Measurements from ENCODE around the gene EMC9.

The EMC9 gene

GRCh38 chr14:24159777-24160498 is 18.5 kb upstream of the EMC9 start:
- H3K4me2 ChIP-seq, result peak overlapping the region in 7 of 11 experiments; percentile 74 to 100 (median 98); a peak in 10 of 22 replicates
- H3K27ac ChIP-seq, result peak overlapping the region in 9 of 11 experiments; percentile 48 to 97 (median 91); a peak in 13 of 22 replicates

DNA sequence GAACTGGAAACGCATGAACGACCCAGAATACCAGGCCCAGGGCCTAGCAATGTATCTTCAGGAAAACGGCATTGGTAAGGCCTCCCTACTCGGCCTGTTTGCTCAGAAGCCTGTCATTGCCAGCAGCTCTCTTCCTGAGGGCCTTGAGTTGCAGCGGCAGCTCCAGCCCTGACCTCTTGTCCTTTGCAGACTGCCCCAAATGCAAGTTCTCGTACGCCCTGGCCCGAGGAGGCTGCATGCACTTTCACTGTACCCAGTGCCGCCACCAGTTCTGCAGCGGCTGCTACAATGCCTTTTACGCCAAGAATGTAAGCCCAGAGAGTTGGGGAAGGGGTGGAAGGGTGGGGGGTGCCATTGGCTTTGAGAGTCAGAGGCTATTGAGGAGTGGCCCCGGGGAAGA is 15.9 kb upstream of the EMC9 start:
- Histone ChIP-seq H3K4me1 (peaks cover 19 to 42% (median 30%) of the 10 kb centered on the region in 10 experiments), H3K4me2 (no peak overlapping the region), H4K20me1 (peaks cover 0 to 17% (median 11%) of the 10 kb centered on the region in 11 experiments; a peak in 12 of 22 replicates), H3K27ac (no peak overlapping the region), H3K36me3 (peaks cover 74 to 89% (median 83%) of the 10 kb centered on the region in 11 experiments), H3K4me3 (no peak overlapping the region), H3K9me3 (replicated peaks in 1 of 11) (no peaks in the 10 kb centered on the region), H3K9ac (0 out of 22 replicates have a peak overlapping the region, but pooled peaks of 2 of the 11 experiments have one; percentile 28 to 32), H3K27me3 (no peaks in the 10 kb centered on the region)
- no peak for TF ChIP-seq Cebpa-rat (IDR thresholded peaks at IDR 0.05)

More at GRCh38 chr14:24159777-24160498, 18.5 kb upstream of the EMC9 start:
- Histone ChIP-seq H4K20me1 (peaks cover 0 to 40% (median 12%) of the 10 kb centered on the region in 11 experiments; a peak in 16 of 22 replicates), H3K9ac (peak overlapping the region in 5 of 11 experiments; percentile 76 to 94 (median 92); a peak in 6 of 22 replicates), H3K9me3 (replicated peaks in 1 of 11) (no peaks in the 10 kb centered on the region), H3K27me3 (no peaks in the 10 kb centered on the region), H3K36me3 (peaks cover 73 to 91% (median 85%) of the 10 kb centered on the region in 11 experiments), H3K4me3 (no peak overlapping the region), H3K4me1 (peaks cover 25 to 55% (median 39%) of the 10 kb centered on the region in 10 experiments)
- TF ChIP-seq Cebpa-rat (IDR thresholded peaks at IDR 0.05), result no peak

GRCh38 chr14:24156840-24157239 is 15.4 kb upstream of the EMC9 start:
- H3K27me3 ChIP-seq, result no peaks in the 10 kb centered on the region
- no peak overlapping the region for H3K4me3 ChIP-seq
- H4K20me1 ChIP-seq, result peaks cover 0 to 22% (median 12%) of the 10 kb centered on the region in 11 experiments; a peak in 13 of 22 replicates
- H3K9ac ChIP-seq, result peak overlapping the region in 2 of 11 experiments; percentile 28 to 32; a peak in 1 of 22 replicates
- TF ChIP-seq Cebpa-rat (IDR thresholded peaks at IDR 0.05), result no peak
- H3K4me1 ChIP-seq, result peaks cover 14 to 37% (median 25%) of the 10 kb centered on the region in 10 experiments
- no peaks in the 10 kb centered on the region for H3K9me3 ChIP-seq (replicated peaks in 1 of 11)
- peaks cover 78 to 90% (median 86%) of the 10 kb centered on the region in 11 experiments for H3K36me3 ChIP-seq
- no peak overlapping the region for H3K4me2 ChIP-seq
- H3K27ac ChIP-seq, result no peak overlapping the region

GRCh38 chr14:24155100-24155499 is 13.7 kb upstream of the EMC9 start:
- peak overlapping the region in 3 of 11 experiments; percentile 4 to 11 (median 8); a peak in 1 of 22 replicates for H3K4me2 ChIP-seq
- no peaks in the 10 kb centered on the region for H3K27me3 ChIP-seq
- peak overlapping the region in 1 of 11 experiments; percentile 15; a peak in 1 of 22 replicates for H3K27ac ChIP-seq
- TF ChIP-seq Cebpa-rat (IDR thresholded peaks at IDR 0.05), result no peak
- H3K36me3 ChIP-seq, result peaks cover 89 to 100% (median 96%) of the 10 kb centered on the region in 11 experiments
- H3K9ac ChIP-seq, result peak overlapping the region in 6 of 11 experiments; percentile 5 to 44 (median 24); a peak in 4 of 22 replicates
- H3K4me3 ChIP-seq, result no peak overlapping the region
- peaks cover 0 to 39% (median 22%) of the 10 kb centered on the region in 11 experiments; a peak in 14 of 22 replicates for H4K20me1 ChIP-seq
- no peaks in the 10 kb centered on the region for H3K9me3 ChIP-seq (replicated peaks in 1 of 11)
- H3K4me1 ChIP-seq, result peaks cover 0 to 28% (median 13%) of the 10 kb centered on the region in 10 experiments; a peak in 15 of 20 replicates

GRCh38 chr14:24151404-24152080 is 10.2 kb upstream of the EMC9 start:
- Histone ChIP-seq H4K20me1 (peaks cover 4 to 52% (median 41%) of the 10 kb centered on the region in 11 experiments; a peak in 18 of 22 replicates), H3K4me2 (no peak overlapping the region), H3K4me1 (peaks cover 14 to 48% (median 30%) of the 10 kb centered on the region in 10 experiments), H3K27ac (no peak overlapping the region), H3K4me3 (no peak overlapping the region), H3K9ac (peak overlapping the region in 2 of 11 experiments; percentile 1 to 10; a peak in 1 of 22 replicates), H3K36me3 (peaks cover 72 to 84% (median 79%) of the 10 kb centered on the region in 11 experiments), H3K9me3 (replicated peaks in 1 of 11) (no peaks in the 10 kb centered on the region), H3K27me3 (no peaks in the 10 kb centered on the region)
- TF ChIP-seq Cebpa-rat (IDR thresholded peaks at IDR 0.05), result no peak

GRCh38 chr14:24150993-24151392 is 9.6 kb upstream of the EMC9 start:
- Histone ChIP-seq H3K4me1 (peaks cover 15 to 48% (median 31%) of the 10 kb centered on the region in 10 experiments), H3K36me3 (peaks cover 66 to 78% (median 74%) of the 10 kb centered on the region in 11 experiments), H3K27me3 (no peaks in the 10 kb centered on the region), H3K4me2 (no peak overlapping the region), H4K20me1 (peaks cover 4 to 52% (median 41%) of the 10 kb centered on the region in 11 experiments; a peak in 18 of 22 replicates), H3K27ac (no peak overlapping the region), H3K9me3 (replicated peaks in 1 of 11) (no peaks in the 10 kb centered on the region), H3K4me3 (no peak overlapping the region), H3K9ac (0 out of 22 replicates have a peak overlapping the region, but pooled peaks of 1 of the 11 experiments have one; percentile 1)
- no peak for TF ChIP-seq Cebpa-rat (IDR thresholded peaks at IDR 0.05)

DNA sequence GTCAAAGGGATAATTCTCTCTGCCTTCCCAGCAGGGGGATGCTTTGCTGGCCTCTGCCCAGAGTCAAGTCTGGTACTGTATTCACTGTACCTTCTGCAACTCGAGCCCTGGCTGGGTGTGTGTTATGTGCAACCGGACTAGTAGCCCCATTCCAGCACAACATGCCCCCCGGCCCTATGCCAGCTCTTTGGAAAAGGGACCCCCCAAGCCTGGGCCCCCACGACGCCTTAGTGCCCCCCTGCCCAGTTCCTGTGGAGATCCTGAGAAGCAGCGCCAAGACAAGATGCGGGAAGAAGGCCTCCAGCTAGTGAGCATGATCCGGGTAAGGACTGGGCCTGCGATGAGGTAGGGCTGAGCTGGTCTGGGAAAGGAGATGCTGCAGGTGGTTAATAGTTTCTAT is 9.2 kb upstream of the EMC9 start:
- Histone ChIP-seq H3K4me1 (peaks cover 19 to 50% (median 33%) of the 10 kb centered on the region in 10 experiments), H4K20me1 (peaks cover 4 to 50% (median 41%) of the 10 kb centered on the region in 11 experiments; a peak in 18 of 22 replicates), H3K9ac (peak overlapping the region in 5 of 11 experiments; percentile 32 to 92 (median 43); a peak in 3 of 22 replicates), H3K9me3 (replicated peaks in 1 of 11) (no peaks in the 10 kb centered on the region), H3K36me3 (peaks cover 62 to 74% (median 70%) of the 10 kb centered on the region in 11 experiments), H3K4me3 (no peak overlapping the region), H3K4me2 (0 out of 22 replicates have a peak overlapping the region, but pooled peaks of 1 of the 11 experiments have one; percentile 99), H3K27me3 (no peaks in the 10 kb centered on the region), H3K27ac (no peak overlapping the region)
- no peak for TF ChIP-seq Cebpa-rat (IDR thresholded peaks at IDR 0.05)

DNA sequence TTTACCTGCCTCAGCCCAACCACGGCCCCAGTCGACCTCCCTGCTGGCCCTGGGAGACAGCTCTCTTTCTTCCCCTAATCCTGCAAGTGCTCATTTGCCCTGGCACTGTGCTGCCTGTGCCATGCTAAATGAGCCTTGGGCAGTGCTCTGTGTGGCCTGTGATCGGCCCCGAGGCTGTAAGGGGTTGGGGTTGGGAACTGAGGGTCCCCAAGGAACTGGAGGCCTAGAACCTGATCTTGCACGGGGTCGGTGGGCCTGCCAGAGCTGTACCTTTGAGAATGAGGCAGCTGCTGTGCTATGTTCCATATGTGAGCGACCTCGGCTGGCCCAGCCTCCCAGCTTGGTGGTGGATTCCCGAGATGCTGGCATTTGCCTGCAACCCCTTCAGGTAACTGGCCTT is 8.7 kb upstream of the EMC9 start:
- H3K4me1 ChIP-seq, result peaks cover 24 to 50% (median 33%) of the 10 kb centered on the region in 10 experiments
- H3K9me3 ChIP-seq (replicated peaks in 1 of 11), result no peaks in the 10 kb centered on the region
- peak overlapping the region in 6 of 11 experiments; percentile 21 to 96 (median 64); a peak in 6 of 22 replicates for H3K9ac ChIP-seq
- no peak overlapping the region for H3K27ac ChIP-seq
- H3K36me3 ChIP-seq, result peaks cover 57 to 73% (median 65%) of the 10 kb centered on the region in 11 experiments
- TF ChIP-seq Cebpa-rat (IDR thresholded peaks at IDR 0.05), result no peak
- H3K4me2 ChIP-seq, result peak overlapping the region in 1 of 11 experiments; percentile 99; a peak in 1 of 22 replicates
- no peaks in the 10 kb centered on the region for H3K27me3 ChIP-seq
- peaks cover 4 to 51% (median 41%) of the 10 kb centered on the region in 11 experiments; a peak in 18 of 22 replicates for H4K20me1 ChIP-seq
- no peak overlapping the region for H3K4me3 ChIP-seq

All from BLaER1 treated with 17β-estradiol and CSF1 and Interleukin-3, amounts not matched to agents 10 nM and 100 nM (cell line).